HG03045 (cell line): ENCODE measurements around the gene HBE1.
A peak's percentile ranks its signal among the peaks of the same experiment; 100 is the strongest.
"Not testable (repeated sequence)": the region's sequence is repeated elsewhere in the genome, so short reads cannot be mapped to it uniquely, and the experiment has no call there.

Source experiments
- ATAC-seq: cut with Tn5 transposase; IDR thresholded peaks from one replicate; pipeline ENCODE4 v1.9.1; 2021; ENCODE audit warnings: mild to moderate bottlenecking, moderate library complexity; ENCODE audit not compliant: unreplicated experiment

HBE1 gene

GRCh38 chr11:5286351-5286750 lies 16.6 kb upstream of the HBE1 start:
- no peak for ATAC-seq

- no peak for ATAC-seq
Measured at GRCh38 chr11:5285703-5286340, 16.1 kb upstream of the HBE1 start.

DNA sequence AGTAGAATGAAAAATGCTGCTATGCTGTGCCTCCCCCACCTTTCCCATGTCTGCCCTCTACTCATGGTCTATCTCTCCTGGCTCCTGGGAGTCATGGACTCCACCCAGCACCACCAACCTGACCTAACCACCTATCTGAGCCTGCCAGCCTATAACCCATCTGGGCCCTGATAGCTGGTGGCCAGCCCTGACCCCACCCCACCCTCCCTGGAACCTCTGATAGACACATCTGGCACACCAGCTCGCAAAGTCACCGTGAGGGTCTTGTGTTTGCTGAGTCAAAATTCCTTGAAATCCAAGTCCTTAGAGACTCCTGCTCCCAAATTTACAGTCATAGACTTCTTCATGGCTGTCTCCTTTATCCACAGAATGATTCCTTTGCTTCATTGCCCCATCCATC lies 14.9 kb upstream of the HBE1 start:
- no peak for ATAC-seq

DNA sequence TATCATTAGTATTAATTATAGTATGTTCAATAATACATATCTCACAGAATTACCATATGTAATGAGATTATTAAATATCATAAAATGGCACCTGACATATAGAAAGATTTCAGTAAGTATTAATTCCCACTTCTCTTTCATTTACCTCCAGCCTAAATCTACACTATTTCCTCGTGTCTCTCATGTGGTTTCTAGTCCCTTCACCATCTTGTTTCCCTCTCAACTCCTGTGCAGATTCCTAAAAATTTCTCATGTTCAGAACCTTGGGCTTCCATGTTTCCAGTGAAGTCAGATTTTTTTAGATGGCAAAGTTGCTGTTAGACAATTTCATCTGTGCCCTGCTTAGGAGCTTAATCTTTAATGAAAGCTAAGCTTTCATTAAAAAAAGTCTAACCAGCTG lies 14.1 kb upstream of the HBE1 start:
- ATAC-seq, result no peak

DNA sequence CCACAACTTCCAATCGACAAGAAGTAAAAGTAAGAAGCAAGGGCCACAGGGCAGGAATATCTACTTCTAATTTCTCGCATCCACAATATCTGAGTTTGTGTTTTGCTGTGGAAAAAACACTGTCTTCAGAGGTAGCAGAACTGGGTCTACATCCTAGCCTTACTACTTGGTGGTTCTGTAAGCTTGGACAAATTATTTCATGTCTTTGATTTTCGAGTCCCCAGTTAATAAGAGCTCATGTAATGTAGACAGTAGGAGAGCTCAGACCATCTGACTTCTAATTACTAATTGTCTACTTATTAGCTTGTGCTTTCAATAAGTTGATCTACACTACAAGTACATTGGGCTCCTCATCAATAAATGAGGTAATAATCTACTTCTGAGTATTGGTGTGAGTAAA lies 13.3 kb upstream of the HBE1 start:
- no peak for ATAC-seq

GRCh38 chr11:5282628-5283027 lies 12.9 kb upstream of the HBE1 start:
- no peak for ATAC-seq

DNA sequence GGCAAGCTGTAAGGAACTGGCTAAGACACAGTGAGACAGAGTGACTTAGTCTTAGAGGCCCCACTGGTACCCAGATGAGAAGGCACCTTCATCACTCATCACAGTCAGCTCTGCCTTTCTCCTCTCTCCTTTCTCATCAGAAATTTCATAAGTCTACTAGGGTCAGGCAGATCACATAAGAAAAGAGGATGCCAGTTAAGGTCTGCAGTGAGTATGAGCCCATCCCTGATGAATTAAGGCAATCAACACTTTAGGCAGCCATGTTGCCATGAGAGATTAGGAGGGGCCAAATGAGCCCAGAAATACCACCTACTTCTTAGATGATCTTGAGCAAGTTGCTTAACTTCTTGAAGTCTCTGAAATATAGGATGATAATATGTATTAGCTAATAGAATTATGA lies 11.9 kb upstream of the HBE1 start:
- ATAC-seq, result no peak

DNA sequence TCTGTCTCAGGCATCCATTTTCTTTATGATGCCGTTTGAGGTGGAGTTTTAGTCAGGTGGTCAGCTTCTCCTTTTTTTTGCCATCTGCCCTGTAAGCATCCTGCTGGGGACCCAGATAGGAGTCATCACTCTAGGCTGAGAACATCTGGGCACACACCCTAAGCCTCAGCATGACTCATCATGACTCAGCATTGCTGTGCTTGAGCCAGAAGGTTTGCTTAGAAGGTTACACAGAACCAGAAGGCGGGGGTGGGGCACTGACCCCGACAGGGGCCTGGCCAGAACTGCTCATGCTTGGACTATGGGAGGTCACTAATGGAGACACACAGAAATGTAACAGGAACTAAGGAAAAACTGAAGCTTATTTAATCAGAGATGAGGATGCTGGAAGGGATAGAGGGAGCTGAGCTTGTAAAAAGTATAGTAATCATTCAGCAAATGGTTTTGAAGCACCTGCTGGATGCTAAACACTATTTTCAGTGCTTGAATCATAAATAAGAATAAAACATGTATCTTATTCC lies 10.9 kb upstream of the HBE1 start:
- ATAC-seq, result peak; percentile 96

GRCh38 chr11:5279471-5280090 lies 9.8 kb upstream of the HBE1 start:
- no peak for ATAC-seq

DNA sequence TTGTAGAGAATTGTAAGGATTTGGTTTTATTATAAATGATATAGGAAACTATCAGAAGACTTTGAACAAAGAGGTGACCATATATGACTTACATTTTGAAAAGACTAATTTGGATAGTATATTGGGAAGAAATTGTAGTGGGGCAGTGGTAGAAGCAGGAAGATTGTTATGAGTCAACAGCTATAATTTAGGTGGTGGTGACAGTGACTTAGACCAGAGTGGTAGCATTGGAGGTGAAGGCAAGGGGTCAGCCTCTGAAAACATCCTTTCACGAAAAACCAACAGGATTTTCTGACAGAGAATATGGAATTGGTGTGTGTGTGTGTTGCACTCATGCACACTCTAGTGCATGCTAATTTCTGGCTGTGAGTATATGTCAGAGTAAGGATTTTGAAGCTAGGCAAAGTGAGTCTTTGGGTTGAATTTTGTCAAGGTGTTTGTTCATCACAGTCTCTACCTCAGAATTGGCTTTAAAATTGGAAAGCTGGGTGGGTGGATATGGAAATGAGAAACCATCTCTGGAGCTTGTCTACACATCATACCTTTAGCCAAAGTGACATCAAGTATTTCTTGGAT lies 8.2 kb upstream of the HBE1 start:
- ATAC-seq, result no peak

DNA sequence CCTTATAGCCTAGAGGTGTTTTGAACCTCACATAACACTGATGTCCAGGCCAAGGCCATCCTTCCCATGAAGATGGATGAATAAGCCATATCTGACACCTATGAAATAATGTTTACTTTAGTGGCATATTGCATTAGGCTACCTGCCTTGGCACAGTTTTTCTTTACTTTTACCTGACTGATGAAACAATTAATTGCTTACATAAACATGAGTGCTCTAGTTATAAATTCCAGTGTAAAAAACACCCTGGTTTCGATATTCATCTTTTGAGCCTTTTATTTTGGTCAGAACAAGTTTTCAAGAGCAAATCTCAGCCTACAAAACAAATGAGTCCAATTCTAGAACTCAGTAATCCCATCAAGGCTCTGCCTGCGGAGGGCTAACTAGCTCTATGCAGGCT lies 7.0 kb upstream of the HBE1 start:
- no peak for ATAC-seq

GRCh38 chr11:5275369-5276110 lies 5.8 kb upstream of the HBE1 start:
- ATAC-seq, result no peak

DNA sequence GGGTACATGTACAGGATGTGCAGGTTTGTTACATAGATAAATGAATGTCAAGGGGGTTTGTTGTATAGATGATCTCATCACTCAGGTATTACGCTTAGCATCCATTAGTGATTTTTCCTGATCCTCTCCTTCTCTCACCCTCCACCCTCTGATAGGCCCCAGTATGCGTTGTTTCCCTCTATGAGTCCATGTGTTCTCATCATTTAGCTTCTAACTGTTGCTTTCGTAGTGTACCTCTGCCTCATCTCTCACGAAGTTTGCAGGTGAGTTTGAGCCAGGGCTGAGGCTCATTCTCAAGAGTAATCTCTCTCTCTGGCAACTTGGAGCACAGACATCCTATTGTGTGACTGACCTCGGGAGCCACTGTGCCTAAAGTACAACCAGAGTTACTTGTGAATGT lies 4.7 kb upstream of the HBE1 start:
- ATAC-seq, result no peak

DNA sequence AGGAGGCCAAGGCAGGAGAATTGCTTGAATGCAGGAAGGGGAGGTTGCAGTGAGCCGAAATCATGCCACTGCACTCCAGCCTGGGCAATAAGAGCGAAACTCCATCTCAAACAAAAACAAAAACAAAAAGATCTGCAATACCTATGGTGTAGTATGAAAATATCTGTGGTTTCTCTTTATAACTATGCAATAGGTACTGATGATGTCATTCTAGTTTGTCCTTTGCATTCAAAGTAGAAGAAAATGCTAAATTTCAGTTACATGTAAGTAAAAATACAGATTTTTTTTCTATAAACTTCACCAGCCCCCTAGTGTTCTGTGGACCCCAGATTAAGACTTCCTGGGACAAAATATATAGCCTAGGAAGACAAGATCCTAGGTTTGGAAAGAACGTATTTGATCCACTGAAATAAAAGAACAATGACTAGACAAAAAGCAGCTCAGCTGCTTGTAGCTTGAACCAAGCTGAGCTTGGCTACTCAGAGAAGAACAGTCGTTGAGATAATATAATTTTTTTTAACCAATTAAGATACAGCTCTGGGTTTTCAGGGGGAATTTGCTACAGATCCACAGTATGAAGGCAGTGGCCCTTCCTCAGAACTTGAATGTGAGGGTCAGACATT lies 2.8 kb upstream of the HBE1 start:
- no peak for ATAC-seq

DNA sequence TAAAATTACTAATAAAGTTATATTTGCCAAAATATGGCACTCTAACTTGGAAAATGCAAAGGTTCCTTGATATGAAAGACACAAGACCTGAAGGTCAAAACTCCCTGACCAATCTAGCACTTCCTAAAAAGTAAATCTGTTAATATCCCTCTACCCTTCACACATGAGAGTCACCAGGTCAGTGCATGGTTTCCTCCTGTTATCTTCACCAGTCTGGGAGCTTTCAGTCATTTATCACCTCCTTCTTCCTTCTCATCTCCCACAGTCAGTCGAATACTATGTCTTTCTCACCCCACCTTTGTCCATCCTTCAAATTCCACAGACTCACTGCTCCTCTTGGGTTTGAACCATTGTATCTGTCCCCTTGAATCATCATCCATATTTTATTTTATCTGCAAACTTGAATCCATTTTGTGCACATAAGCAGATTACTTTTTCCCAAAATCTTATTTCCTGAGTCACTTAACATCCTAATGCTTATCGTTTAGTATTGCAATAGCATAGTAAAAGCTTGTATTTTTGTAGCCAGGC lies 2.6 kb downstream of the HBE1 start:
- ATAC-seq, result no peak

- ATAC-seq, result no peak
Measured at GRCh38 chr11:5266609-5267008, 3.1 kb downstream of the HBE1 start.

GRCh38 chr11:5265832-5266231 lies 3.9 kb downstream of the HBE1 start:
- no peak for ATAC-seq

GRCh38 chr11:5258543-5259262 lies 11.0 kb downstream of the HBE1 start:
- ATAC-seq, result no peak

- no peak for ATAC-seq
Measured at GRCh38 chr11:5257296-5257695, 12.4 kb downstream of the HBE1 start.

GRCh38 chr11:5254646-5255413 lies 14.9 kb downstream of the HBE1 start, which contains the start of gene HBG2:
Gene HBG2, minus strand, starts transcription at chr11:5254781. Its CDS starts 53 bp downstream, at chr11:5254728.
- not testable (repeated sequence) for ATAC-seq
